Renal cortex interstitium (tissue), 15 donors: ENCODE data around the gene POLA2. TPM values are rescaled to one million over a fixed set of nuclear protein-coding genes. Genes with fewer than 3 reads are reported as not detected.

Experiments used
- DNase-seq, 11 donors: peaks; one replicate each; pipeline ENCODE4 v3.0.0-alpha.2; 2013; ENCODE audit warnings: low read depth in 9 of 11, low spot score in 4 of 11; ENCODE audit errors: extremely low read depth in 1 of 11
- long read RNA-seq, 16 experiments: transcript quantifications; one replicate each; lab custom pipeline, GENCODE V29; 2026
- polyA plus RNA-seq, 3 donors: library from polyadenylated mRNA; unstranded; fragments of 120-200 nt; gene quantifications; one replicate each; pipeline ENCODE4 v1.2.1, GENCODE V29; 2013; ENCODE audit not compliant: insufficient read length in 3 of 3

The POLA2 gene
- polyA plus RNA-seq: 10 to 100 TPM; 23.8 to 31.1 (median 27.8) TPM
- long read RNA-seq, donor 1, partial matches to known transcripts: 0 of 3 reads
- long read RNA-seq, donor 1, other reads (novel, unspliced or antisense): 0 of 3 reads
- long read RNA-seq, donor 2, partial matches to known transcripts: 0 of 1 reads
- long read RNA-seq, donor 2, other reads (novel, unspliced or antisense): 0 of 1 reads
- long read RNA-seq, donor 3, partial matches to known transcripts: 5 of 9 reads
- long read RNA-seq, donor 3, other reads (novel, unspliced or antisense): 0 of 9 reads
- long read RNA-seq, donor 4, partial matches to known transcripts: 0 of 1 reads
- long read RNA-seq, donor 4, other reads (novel, unspliced or antisense): 0 of 1 reads
- long read RNA-seq, donor 5: 0 reads
- long read RNA-seq, donor 6, partial matches to known transcripts: 6 of 11 reads
- long read RNA-seq, donor 6, other reads (novel, unspliced or antisense): 0 of 11 reads
- long read RNA-seq, donor 7, partial matches to known transcripts: 8 of 12 reads
- long read RNA-seq, donor 7, other reads (novel, unspliced or antisense): 0 of 12 reads
- long read RNA-seq, donor 8, partial matches to known transcripts: 19 of 24 reads
- long read RNA-seq, donor 8, other reads (novel, unspliced or antisense): 0 of 24 reads
- long read RNA-seq, donor 9, partial matches to known transcripts: 6 of 8 reads
- long read RNA-seq, donor 9, other reads (novel, unspliced or antisense): 0 of 8 reads
- long read RNA-seq, donor 10, partial matches to known transcripts: 6 of 9 reads
- long read RNA-seq, donor 10, other reads (novel, unspliced or antisense): 0 of 9 reads
- long read RNA-seq, donor 11, partial matches to known transcripts: 0 of 3 reads
- long read RNA-seq, donor 11, other reads (novel, unspliced or antisense): 0 of 3 reads
- long read RNA-seq, donor 12, partial matches to known transcripts: 5 of 6 reads
- long read RNA-seq, donor 12, other reads (novel, unspliced or antisense): 0 of 6 reads
- long read RNA-seq, donor 13: 0 reads
- long read RNA-seq, donor 14, partial matches to known transcripts: 0 of 2 reads
- long read RNA-seq, donor 14, other reads (novel, unspliced or antisense): 0 of 2 reads
- long read RNA-seq, donor 15, partial matches to known transcripts: 0 of 3 reads
- long read RNA-seq, donor 15, other reads (novel, unspliced or antisense): 0 of 3 reads
- long read RNA-seq, donor 16, transcript POLA2-201 (18 exons, 3,744 nt): major isoform, 7 of 14 reads
- long read RNA-seq, donor 16, partial matches to known transcripts: 5 of 14 reads
- long read RNA-seq, donor 16, other reads (novel, unspliced or antisense): 0 of 14 reads

GRCh38 chr11:65261591-65262380 is at the start of gene POLA2:
TSS of gene POLA2 (plus strand) at chr11:65261962. CDS start at chr11:65262293, 331 bp downstream.
- DNase-seq: peak; percentile 92 to 98 (median 95)

GRCh38 chr11:65212226-65212801 is 49.4 kb upstream of the POLA2 start:
- no peak for DNase-seq

DNA sequence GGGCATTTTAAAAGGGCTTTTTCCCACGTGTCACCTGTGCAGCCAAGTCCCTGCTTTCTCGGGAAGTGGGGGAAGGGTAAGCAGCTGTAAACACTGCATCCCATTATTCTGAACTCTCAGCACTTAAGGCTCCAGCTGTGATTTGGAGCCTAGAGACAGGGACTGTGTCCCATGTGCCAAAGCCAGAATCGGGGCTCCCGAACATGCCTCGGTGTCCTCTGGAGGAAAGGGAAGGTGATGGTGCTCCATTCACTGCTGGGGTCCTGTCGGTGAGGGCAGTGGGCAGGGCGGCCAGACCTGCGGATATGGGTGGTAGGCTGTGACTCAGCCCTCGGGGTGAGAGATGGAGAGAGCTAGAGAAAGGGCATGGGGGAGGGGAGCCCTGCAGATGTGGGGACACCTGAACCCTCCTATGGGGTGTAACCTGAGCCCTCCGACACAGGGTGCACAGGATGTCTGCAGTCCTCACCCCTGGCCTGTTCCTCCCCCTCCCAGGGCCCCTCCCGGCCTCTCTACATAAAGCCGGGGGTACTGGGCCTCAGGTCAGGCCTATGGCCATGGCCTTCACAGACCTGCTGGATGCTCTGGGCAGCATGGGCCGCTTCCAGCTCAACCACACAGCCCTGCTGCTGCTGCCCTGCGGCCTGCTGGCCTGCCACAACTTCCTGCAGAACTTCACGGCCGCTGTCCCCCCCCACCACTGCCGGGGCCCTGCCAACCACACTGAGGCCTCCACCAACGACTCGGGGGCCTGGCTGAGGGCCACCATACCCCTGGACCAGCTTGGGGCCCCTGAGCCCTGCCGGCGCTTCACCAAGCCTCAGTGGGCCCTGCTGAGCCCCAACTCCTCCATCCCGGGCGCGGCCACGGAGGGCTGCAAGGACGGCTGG is 48.2 kb upstream of the POLA2 start:
- DNase-seq: no peak

DNA sequence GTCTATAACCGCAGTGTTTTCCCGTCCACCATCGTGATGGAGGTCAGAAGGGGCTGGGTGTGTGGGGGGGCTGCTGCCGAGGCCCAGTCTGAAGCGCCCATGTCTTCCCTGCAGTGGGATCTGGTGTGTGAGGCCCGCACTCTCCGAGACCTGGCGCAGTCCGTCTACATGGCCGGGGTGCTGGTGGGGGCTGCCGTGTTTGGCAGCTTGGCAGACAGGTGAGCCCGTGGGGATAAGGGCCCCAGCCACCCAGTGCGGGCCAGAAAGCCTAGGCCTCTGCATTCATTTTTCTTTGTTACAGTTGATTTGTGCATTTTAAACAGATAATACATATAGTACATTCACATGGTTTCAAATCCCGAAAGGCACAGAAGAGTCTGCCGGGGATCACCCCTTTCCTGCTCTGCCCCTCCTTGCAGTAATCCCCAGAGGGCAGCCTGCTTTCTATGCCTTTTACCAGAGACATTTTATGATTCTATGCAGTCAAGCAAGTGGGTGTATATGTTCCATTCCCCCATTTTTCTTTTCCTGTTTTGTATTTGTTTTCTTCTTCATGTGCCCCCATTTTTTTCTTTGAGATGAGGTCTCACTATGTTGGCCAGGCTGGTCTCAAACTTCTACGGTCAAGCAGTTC is 47.4 kb upstream of the POLA2 start:
- DNase-seq: no peak

DNA sequence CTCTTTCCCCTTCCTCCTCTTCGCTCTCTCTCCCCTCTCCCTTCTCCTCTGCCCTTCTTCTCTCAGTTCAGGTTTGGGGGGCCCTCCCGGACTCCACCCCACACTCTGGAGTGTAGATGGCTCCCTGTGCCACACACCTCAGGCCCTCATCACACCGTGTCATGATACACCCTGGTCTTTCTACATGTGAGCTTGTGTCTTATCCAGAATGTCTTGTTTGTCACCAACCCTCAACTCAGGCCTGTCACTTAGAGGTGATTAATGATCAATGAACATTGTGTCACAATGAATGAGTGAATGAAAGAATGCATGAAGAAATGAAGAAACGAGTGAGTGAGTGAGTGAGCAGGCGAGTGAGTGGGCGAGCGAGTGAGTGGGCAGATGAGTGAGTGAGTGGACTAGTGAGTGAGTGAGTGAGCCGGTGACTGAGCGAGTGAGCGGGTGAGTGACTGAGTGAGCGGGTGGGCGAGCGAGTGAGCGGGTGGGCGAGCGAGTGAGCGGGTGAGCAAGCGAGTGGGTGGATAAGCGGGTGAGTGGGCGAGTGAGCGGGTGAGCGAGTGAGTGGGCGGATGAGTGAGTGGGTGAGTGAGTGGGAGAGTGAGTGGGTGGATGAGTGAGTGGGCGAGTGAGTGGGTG is 46.2 kb upstream of the POLA2 start:
- no peak for DNase-seq

DNA sequence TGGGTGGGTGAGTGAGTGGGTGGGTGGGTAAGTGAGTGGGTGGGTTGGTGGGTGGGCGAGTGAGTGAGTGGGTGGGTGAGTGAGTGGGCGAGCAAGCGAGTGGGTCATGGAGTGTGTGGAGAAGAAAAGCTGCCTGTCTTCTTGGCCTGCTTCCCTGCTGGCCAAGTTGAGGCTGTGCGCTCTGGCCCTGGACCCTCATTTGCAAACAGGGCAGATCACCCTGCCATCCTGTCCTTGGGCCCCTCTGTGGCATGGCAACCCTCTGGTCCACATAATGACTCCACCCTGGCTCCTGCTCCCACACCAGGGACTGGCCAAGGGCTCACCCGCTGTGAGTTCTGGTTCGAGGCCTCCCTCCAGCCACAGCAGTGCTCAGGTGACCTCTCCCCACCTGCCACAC is 44.9 kb upstream of the POLA2 start:
- no peak for DNase-seq

DNA sequence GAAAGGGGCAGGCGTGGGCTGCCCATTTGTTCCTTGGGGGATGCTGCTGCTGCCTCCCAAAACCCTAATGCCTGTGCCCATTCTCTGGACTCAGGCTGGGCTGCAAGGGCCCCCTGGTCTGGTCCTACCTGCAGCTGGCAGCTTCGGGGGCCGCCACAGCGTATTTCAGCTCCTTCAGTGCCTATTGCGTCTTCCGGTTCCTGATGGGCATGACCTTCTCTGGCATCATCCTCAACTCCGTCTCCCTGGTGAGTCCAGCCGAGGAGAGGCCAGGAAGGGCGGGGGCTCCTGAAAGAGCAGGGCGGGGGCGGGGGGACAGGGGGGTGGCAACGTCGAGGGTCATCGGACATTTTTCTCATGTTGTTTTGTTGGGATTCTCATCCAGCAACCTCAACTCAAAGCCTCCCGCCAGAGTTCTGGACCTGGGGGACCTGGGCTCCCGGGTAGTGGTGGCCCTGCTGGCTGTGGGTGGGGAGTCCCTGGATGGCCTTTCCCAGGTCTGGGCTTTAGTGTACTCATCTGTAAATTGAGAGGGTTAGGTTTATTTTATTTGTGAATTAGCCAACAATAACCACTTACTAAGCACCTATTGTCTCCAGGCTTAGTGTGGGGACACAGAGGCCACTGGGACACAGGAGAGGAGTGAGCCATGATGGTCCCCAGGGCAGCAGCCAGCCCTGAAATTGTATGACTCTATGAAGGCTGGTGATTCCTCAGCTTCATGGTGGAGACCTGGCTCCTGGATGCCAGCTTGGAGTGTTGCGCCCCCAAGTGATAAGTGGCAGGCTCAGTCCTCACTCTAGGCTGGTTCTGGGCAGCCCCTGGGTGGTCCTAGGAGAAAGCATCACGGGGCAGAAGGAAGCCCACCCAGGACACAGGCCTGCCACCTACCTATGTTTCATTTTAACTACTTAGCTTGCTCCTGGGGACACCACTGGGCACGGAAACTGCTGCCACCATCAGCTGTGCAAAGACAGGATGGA is 44.0 kb upstream of the POLA2 start:
- DNase-seq: no peak

GRCh38 chr11:65218446-65218845 is 43.3 kb upstream of the POLA2 start:
- no peak for DNase-seq

- no peak for DNase-seq
These were observed 41.9 kb upstream of the POLA2 start for GRCh38 chr11:65219930-65220213.

GRCh38 chr11:65221026-65221425 is 40.7 kb upstream of the POLA2 start:
- no peak for DNase-seq

GRCh38 chr11:65223011-65223410 is 38.8 kb upstream of the POLA2 start:
- no peak for DNase-seq

DNA sequence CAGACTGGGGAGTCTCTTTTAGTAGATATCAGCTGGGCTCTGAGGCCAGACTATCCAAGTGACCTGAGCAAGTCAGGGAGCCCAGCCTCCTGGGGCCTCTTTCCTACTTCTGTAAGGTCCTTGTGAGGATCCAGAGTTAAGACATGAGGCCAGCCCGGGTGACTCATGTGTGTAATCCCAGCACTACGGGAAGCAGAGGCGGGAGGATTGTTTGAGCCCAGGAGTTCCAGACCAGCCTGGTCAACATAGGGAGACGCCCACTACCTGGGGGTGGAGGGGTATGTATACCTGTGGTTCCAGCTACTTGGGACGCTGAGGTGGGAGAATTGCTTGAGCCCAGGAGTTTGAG is 36.9 kb upstream of the POLA2 start:
- no peak for DNase-seq

DNA sequence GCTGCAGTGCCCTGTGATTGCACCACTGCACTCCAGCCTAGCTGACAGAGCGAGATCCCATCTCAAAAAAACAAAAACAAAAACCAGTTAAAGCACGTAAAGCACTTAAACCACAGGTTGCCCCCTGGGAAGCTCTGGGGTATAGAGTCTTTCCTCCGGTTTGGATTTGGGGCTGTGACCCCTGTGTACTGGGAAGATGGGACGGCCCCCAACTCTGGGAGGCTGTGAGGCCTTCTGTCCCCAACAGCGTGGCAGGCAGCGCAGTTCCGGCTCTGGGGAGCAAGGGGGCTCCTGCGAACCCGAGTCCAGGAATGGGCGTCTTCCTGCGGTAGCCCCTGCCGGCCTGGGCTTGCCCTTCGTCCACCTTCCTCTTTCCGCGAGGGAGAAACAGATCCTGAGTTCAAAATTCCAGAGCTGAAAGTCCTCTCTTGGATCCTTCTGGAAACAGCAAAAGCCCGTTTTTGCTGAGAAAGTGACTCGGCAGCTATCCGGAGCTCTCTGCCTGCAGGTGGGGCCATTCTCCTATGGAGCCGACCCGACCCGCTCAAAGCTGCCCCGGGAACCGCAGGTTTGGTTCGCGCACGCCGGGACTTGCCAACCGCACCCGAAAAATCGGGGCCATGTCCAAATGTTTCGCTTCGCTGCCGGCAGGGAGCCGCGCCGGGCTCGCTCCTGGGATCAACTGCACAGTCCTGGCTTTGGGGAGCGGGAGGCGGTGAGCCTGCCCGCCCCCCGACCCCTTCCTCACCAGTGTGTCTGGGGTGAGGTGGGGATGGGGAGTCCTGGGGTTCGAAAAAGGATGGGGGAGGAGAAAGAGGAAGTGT is 36.3 kb upstream of the POLA2 start:
- DNase-seq: peak in 1 of 11 donors; percentile 33

DNA sequence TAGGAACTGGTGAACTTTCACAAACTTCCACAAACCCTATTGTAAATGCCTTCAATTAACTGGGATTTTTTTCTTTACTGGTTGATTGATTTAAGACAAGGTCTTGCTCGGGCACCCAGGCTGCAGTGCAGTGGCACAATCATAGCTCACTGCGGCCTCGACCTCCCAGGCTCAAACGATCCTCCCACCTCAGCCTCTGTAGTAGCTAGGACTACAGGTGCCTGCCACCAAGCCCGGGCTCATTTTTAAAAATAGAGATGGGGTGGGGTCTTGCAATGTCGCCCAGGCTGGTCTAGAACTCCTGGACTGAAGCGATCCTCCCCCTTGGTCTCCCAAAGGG is 35.7 kb upstream of the POLA2 start:
- DNase-seq: no peak

- DNase-seq: no peak
These were observed 33.9 kb upstream of the POLA2 start for GRCh38 chr11:65227879-65228278.
